ENCODE results near the gene CADPS.

DNA sequence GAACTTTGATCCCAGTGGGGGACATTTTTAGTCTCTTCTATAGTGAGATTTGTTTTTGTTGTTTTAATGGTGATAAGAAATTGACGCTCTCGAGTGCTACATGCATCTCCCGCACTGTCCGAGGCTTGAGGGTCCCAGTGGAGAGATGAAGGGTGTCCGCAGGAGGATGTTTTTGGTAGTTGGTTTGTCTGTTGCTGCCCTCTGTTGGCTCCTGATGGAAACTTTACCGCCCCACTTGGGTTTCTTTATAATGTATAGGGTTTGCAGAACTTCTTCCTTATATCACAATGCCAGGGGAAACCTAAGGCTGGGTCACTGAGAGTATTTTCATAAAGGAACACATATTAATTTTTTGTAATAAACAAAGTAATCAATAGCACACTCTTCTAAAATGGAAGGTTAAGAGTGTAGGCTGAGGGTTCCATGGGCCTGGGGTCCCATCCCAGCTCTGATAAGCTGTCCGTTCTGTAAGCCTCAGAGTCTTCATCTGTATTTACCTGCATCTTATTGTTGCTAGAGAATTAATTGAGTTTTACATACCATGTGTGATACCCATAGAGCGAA is 316.6 kb downstream of the CADPS start:
- no peak for TF ChIP-seq BACH2 (CRISPR knock-in tag; IDR thresholded peaks at IDR 0.05; ENCODE audit: borderline replicate concordance)
- TF ChIP-seq, protein P1, sequence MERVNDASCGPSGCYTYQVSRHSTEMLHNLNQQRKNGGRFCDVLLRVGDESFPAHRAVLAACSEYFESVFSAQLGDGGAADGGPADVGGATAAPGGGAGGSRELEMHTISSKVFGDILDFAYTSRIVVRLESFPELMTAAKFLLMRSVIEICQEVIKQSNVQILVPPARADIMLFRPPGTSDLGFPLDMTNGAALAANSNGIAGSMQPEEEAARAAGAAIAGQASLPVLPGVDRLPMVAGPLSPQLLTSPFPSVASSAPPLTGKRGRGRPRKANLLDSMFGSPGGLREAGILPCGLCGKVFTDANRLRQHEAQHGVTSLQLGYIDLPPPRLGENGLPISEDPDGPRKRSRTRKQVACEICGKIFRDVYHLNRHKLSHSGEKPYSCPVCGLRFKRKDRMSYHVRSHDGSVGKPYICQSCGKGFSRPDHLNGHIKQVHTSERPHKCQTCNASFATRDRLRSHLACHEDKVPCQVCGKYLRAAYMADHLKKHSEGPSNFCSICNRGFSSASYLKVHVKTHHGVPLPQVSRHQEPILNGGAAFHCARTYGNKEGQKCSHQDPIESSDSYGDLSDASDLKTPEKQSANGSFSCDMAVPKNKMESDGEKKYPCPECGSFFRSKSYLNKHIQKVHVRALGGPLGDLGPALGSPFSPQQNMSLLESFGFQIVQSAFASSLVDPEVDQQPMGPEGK (CRISPR knock-in tag; IDR thresholded peaks at IDR 0.05; ENCODE audit: borderline replicate concordance), result no peak
- no peak for TF ChIP-seq CSDC2 (CRISPR knock-in tag; IDR thresholded peaks at IDR 0.05)
- TF ChIP-seq RARB (CRISPR knock-in tag; IDR thresholded peaks at IDR 0.05), result no peak
- TF ChIP-seq TCF4 (CRISPR knock-in tag; IDR thresholded peaks at IDR 0.05; ENCODE audit: borderline replicate concordance), result no peak
- TF ChIP-seq ZC3H10 (CRISPR knock-in tag; IDR thresholded peaks at IDR 0.05), result no peak
- no peak for TF ChIP-seq ZFP3 (CRISPR knock-in tag; IDR thresholded peaks at IDR 0.05)
- no peak for TF ChIP-seq ZFP30 (CRISPR knock-in tag; IDR thresholded peaks at IDR 0.05)
- TF ChIP-seq PPARA (CRISPR knock-in tag; IDR thresholded peaks at IDR 0.05; ENCODE audit: borderline replicate concordance), result no peak
- TF ChIP-seq SNAI2 (CRISPR knock-in tag; IDR thresholded peaks at IDR 0.05), result no peak
- no peak for TF ChIP-seq ZNF8 (CRISPR knock-in tag; IDR thresholded peaks at IDR 0.05)
- no peak for TF ChIP-seq ESRRG (CRISPR knock-in tag; IDR thresholded peaks at IDR 0.05)
